ENCODE data around the gene RAB11FIP3. TPM values are rescaled to one million over a fixed set of nuclear protein-coding genes. Genes with fewer than 3 reads are reported as not detected.

RAB11FIP3 gene
- total and polyA plus RNA-seq, 10 of the 15 experiments (the other 5 are each of a cell fraction or from before 2014, with no cell fraction given): 1.2 to 27.3 (median 7.7) TPM

- ChIA-PET SMC1A (ENCODE audit: uncharacterized antibody, unreplicated experiment) (no interaction called here), POLR2A (no interaction called here), RAD21 (ENCODE audit: unreplicated experiment) (no interaction called here), CTCF (no interaction called here)
- no peaks in the 10 kb centered on the region for H3K79me2 ChIP-seq (ENCODE audit: control insufficient read depth, insufficient read depth, low read length)
- no TSS peak for BruUV-seq (replicated peaks)
- H3K4me3 ChIP-seq: no peak overlapping the region
- no peak overlapping the region for H3K27ac ChIP-seq (ENCODE audit: control insufficient read depth, insufficient read depth)
- no peak overlapping the region for H3K9ac ChIP-seq (ENCODE audit: control insufficient read depth, insufficient read depth, low read length)
- H3K4me2 ChIP-seq (ENCODE audit: control insufficient read depth, insufficient read depth): no peak overlapping the region
- H3K36me3 ChIP-seq (ENCODE audit: control insufficient read depth in 2 of 2, insufficient read depth in 2 of 2, low read length in 1 of 2): no peaks in the 10 kb centered on the region; a peak in 3 of 4 replicates
- no peaks in the 10 kb centered on the region for H4K20me1 ChIP-seq (ENCODE audit: control insufficient read depth, insufficient read depth)
- no peak for DNase-seq (ENCODE audit: low read depth, low spot score)
- H3K4me1 ChIP-seq (ENCODE audit: control insufficient read depth, insufficient read depth, low read length): no peaks in the 10 kb centered on the region
- H2AFZ ChIP-seq (ENCODE audit: control insufficient read depth, low read depth, low read length): no peak overlapping the region
- intact Hi-C loops (cut with micrococcal nuclease; ENCODE audit: unreplicated experiment) (no loop called here), in situ Hi-C loops (cut with MboI) (no loop called here)
- ATAC-seq: no peak
- no peaks in the 10 kb centered on the region for H3K9me3 ChIP-seq (replicated peaks; ENCODE audit: control insufficient read depth, insufficient read depth, low read length)
- no peaks in the 10 kb centered on the region for H3K27me3 ChIP-seq (replicated peaks in 1 of 2; ENCODE audit: control insufficient read depth in 2 of 2, insufficient read depth in 2 of 2, low read length in 1 of 2)
- no peak for FAIRE-seq
- WGBS (ENCODE audit: insufficient coverage, insufficient replicate concordance, low lambda C conversion rate, missing lambda C conversion rate): 88% methylated on average over 22 of the region's 22 CpGs
- TF ChIP-seq NBN (IDR thresholded peaks at IDR 0.05): no peak
- no peak for TF ChIP-seq RAD21 (IDR thresholded peaks at IDR 0.05; ENCODE audit: insufficient read depth, low read depth, low read length)
- no peak for TF ChIP-seq TBL1XR1 (IDR thresholded peaks at IDR 0.05; ENCODE audit: low read depth, low read length)
- TF ChIP-seq KAT2A (conservative IDR thresholded peaks at IDR 0.05; ENCODE audit: control insufficient read depth, low read depth, low read length): no peak
- no peak for TF ChIP-seq SIX5 (IDR thresholded peaks at IDR 0.05; ENCODE audit: low read depth, low read length, severe bottlenecking)
- TF ChIP-seq SMAD5 (IDR thresholded peaks at IDR 0.05; ENCODE audit: low read depth): no peak
- TF ChIP-seq TCF3 (IDR thresholded peaks at IDR 0.05; ENCODE audit: borderline replicate concordance, insufficient read depth, low read depth, low read length): no peak
- no peak for TF ChIP-seq IRF4 (IDR thresholded peaks at IDR 0.05; ENCODE audit: low read depth, low read length)
- TF ChIP-seq, protein P1, sequence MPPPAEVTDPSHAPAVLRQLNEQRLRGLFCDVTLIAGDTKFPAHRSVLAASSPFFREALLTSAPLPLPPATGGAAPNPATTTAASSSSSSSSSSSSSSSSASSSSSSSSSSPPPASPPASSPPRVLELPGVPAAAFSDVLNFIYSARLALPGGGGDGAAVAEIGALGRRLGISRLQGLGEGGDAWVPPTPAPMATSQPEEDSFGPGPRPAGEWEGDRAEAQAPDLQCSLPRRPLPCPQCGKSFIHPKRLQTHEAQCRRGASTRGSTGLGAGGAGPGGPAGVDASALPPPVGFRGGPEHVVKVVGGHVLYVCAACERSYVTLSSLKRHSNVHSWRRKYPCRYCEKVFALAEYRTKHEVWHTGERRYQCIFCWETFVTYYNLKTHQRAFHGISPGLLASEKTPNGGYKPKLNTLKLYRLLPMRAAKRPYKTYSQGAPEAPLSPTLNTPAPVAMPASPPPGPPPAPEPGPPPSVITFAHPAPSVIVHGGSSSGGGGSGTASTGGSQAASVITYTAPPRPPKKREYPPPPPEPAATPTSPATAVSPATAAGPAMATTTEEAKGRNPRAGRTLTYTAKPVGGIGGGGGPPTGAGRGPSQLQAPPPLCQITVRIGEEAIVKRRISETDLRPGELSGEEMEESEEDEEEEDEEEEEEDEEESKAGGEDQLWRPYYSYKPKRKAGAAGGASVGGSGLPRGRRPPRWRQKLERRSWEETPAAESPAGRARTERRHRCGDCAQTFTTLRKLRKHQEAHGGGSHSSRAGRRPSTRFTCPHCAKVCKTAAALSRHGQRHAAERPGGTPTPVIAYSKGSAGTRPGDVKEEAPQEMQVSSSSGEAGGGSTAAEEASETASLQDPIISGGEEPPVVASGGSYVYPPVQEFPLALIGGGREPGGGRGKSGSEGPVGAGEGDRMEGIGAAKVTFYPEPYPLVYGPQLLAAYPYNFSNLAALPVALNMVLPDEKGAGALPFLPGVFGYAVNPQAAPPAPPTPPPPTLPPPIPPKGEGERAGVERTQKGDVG (CRISPR knock-in tag; IDR thresholded peaks at IDR 0.05): no peak
- TF ChIP-seq, protein P2, sequence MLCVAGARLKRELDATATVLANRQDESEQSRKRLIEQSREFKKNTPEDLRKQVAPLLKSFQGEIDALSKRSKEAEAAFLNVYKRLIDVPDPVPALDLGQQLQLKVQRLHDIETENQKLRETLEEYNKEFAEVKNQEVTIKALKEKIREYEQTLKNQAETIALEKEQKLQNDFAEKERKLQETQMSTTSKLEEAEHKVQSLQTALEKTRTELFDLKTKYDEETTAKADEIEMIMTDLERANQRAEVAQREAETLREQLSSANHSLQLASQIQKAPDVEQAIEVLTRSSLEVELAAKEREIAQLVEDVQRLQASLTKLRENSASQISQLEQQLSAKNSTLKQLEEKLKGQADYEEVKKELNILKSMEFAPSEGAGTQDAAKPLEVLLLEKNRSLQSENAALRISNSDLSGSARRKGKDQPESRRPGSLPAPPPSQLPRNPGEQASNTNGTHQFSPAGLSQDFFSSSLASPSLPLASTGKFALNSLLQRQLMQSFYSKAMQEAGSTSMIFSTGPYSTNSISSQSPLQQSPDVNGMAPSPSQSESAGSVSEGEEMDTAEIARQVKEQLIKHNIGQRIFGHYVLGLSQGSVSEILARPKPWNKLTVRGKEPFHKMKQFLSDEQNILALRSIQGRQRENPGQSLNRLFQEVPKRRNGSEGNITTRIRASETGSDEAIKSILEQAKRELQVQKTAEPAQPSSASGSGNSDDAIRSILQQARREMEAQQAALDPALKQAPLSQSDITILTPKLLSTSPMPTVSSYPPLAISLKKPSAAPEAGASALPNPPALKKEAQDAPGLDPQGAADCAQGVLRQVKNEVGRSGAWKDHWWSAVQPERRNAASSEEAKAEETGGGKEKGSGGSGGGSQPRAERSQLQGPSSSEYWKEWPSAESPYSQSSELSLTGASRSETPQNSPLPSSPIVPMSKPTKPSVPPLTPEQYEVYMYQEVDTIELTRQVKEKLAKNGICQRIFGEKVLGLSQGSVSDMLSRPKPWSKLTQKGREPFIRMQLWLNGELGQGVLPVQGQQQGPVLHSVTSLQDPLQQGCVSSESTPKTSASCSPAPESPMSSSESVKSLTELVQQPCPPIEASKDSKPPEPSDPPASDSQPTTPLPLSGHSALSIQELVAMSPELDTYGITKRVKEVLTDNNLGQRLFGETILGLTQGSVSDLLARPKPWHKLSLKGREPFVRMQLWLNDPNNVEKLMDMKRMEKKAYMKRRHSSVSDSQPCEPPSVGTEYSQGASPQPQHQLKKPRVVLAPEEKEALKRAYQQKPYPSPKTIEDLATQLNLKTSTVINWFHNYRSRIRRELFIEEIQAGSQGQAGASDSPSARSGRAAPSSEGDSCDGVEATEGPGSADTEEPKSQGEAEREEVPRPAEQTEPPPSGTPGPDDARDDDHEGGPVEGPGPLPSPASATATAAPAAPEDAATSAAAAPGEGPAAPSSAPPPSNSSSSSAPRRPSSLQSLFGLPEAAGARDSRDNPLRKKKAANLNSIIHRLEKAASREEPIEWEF (IDR thresholded peaks at IDR 0.05; ENCODE audit: insufficient replicate concordance, low read depth, low read length): no peak
- TF ChIP-seq ZBTB11 (CRISPR knock-in tag; IDR thresholded peaks at IDR 0.05): no peak
Observed at GRCh38 chr16:502179-502943, 76.9 kb downstream of the RAB11FIP3 start.
